SK-N-SH (cell line): ENCODE results near the gene APOBEC3H.

ENCODE experiments used
- CHD2 ChIP-seq: fragments of 150-350 bp; IDR thresholded peaks from 2 replicates; pipeline ENCODE4 v1.6.1; 2018; ENCODE audit warnings: low read length; ENCODE audit not compliant: partially characterized antibody
- CTCF ChIP-seq: fragments of 200-600 bp; sonication (generic); IDR thresholded peaks from 2 replicates; pipeline ENCODE4 v1.6.1; 2017; ENCODE audit warnings: antibody characterized with exemption, mild to moderate bottlenecking, moderate library complexity
- EP300 ChIP-seq, 2 experiments: IDR thresholded peaks; 2 replicates each; pipeline versions ENCODE4 v1.4.0 to v1.6.1; 2012; ENCODE audit warnings: borderline replicate concordance in 1 of 2, low read depth in 1 of 2, low read length in 1 of 2
- EZH2phosphoT487 ChIP-seq: fragments of 200-600 bp; sonication (generic); IDR thresholded peaks from 2 replicates; pipeline ENCODE4 v1.6.1; 2017; ENCODE audit warnings: low read depth, mixed run types, mild to moderate bottlenecking, antibody characterized with exemption, moderate library complexity, borderline replicate concordance
- GABPA ChIP-seq: IDR thresholded peaks from 2 replicates; pipeline ENCODE4 v1.4.0; 2012; ENCODE audit warnings: low read depth, mild to moderate bottlenecking
- NRF1 ChIP-seq: IDR thresholded peaks from 2 replicates; pipeline ENCODE4 v1.6.1; 2012; ENCODE audit warnings: low read depth, mild to moderate bottlenecking, low read length
- PBX3 ChIP-seq: IDR thresholded peaks from 2 replicates; pipeline ENCODE4; 2012
- POLR2AphosphoS5 ChIP-seq: IDR thresholded peaks from 2 replicates; pipeline ENCODE4 v1.6.1; 2012; ENCODE audit warnings: low read depth, low read length
- RAD21 ChIP-seq: IDR thresholded peaks from 2 replicates; pipeline ENCODE4 v1.6.1; 2012; ENCODE audit warnings: mild to moderate bottlenecking, low read length
- RCOR1 ChIP-seq: fragments of 150-350 bp; IDR thresholded peaks from 2 replicates; pipeline ENCODE4 v1.6.1; 2017; ENCODE audit warnings: antibody characterized with exemption, low read length
- RXRA ChIP-seq: IDR thresholded peaks from 2 replicates; pipeline ENCODE4 v1.4.0; 2012; ENCODE audit warnings: low read depth, mild to moderate bottlenecking, borderline replicate concordance
- YY1 ChIP-seq: IDR thresholded peaks from 2 replicates; pipeline ENCODE4 v1.4.0; 2012; ENCODE audit warnings: low read depth, mild to moderate bottlenecking
- ZBTB33 ChIP-seq: IDR thresholded peaks from 2 replicates; pipeline ENCODE4 v1.4.0; 2012; ENCODE audit warnings: low read depth, borderline replicate concordance
- TF ChIP-seq, protein P1 (sequence below): IDR thresholded peaks from 2 replicates; pipeline ENCODE4 v1.6.1; 2012; ENCODE audit warnings: mild to moderate bottlenecking, low read depth, low read length, moderate library complexity

- TF ChIP-seq CTCF (no peak), PBX3 (no peak), NRF1 (no peak), YY1 (no peak), ZBTB33 (no peak), RXRA (no peak), CHD2 (no peak), RAD21 (no peak), RCOR1 (no peak), EZH2phosphoT487 (no peak), POLR2AphosphoS5 (no peak), GABPA (no peak), EP300 (IDR thresholded peaks at IDR 0.05; ENCODE audit: borderline replicate concordance in 1 of 2, low read depth in 1 of 2, low read length in 1 of 2) (no peak)
- TF ChIP-seq, protein P1, sequence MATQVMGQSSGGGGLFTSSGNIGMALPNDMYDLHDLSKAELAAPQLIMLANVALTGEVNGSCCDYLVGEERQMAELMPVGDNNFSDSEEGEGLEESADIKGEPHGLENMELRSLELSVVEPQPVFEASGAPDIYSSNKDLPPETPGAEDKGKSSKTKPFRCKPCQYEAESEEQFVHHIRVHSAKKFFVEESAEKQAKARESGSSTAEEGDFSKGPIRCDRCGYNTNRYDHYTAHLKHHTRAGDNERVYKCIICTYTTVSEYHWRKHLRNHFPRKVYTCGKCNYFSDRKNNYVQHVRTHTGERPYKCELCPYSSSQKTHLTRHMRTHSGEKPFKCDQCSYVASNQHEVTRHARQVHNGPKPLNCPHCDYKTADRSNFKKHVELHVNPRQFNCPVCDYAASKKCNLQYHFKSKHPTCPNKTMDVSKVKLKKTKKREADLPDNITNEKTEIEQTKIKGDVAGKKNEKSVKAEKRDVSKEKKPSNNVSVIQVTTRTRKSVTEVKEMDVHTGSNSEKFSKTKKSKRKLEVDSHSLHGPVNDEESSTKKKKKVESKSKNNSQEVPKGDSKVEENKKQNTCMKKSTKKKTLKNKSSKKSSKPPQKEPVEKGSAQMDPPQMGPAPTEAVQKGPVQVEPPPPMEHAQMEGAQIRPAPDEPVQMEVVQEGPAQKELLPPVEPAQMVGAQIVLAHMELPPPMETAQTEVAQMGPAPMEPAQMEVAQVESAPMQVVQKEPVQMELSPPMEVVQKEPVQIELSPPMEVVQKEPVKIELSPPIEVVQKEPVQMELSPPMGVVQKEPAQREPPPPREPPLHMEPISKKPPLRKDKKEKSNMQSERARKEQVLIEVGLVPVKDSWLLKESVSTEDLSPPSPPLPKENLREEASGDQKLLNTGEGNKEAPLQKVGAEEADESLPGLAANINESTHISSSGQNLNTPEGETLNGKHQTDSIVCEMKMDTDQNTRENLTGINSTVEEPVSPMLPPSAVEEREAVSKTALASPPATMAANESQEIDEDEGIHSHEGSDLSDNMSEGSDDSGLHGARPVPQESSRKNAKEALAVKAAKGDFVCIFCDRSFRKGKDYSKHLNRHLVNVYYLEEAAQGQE = no peak
Observed at GRCh38 chr22:39103431-39103830, 6.4 kb downstream of the APOBEC3H start.
